Smooth muscle cell of the brain vasculature (primary cell): ENCODE data around the gene ADCY3.
"Not testable (repeated sequence)": the region's sequence is repeated elsewhere in the genome, so short reads cannot be mapped to it uniquely, and the experiment has no call there.

Source experiments
- DNase-seq: peaks from one replicate; pipeline ENCODE4 v3.0.0-alpha.2; 2012; ENCODE audit warnings: low read depth, low spot score

ADCY3 gene

DNA sequence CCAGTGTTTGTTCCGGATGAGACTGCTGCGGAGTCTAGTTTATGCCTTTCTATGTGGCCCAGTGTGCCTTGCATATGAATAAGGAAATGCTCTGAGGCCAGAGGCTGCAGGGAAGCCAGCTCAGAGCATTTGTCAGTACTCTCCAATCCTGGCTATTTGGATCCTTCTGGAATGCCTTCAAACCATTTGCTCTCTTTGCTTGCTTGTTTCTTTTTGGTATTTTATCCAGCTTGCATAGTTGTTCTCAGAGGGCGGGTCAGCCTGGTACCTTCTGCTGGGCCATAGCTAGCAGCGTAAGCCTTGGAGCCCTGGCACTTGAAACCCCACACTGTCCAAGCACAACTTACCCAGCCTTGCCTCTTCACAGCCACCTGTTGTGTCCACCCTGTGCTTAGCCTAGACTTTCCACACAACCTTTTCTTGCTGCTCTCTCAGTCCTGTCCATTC lies 106.3 kb downstream of the ADCY3 start:
- DNase-seq = no peak

GRCh38 chr2:24809316-24810007 lies 110.6 kb downstream of the ADCY3 start:
- DNase-seq = no peak

DNA sequence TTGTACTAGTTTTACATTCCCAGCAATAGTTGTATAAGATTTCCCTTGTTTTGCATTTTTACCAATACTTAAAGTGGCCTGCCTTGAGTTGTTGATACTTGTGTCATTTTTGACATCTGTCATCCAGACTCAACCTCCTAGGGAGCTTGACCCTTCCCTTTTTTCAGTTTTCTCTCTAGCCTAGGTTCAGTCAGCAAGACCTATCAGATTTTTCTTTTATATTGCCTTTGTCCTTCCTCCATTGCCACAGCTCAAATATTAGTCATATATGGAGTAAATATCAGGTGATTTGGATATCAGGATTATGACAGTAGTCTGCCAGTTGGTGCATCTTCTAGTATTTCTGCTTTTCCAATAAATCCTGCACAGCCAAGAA lies 113.4 kb downstream of the ADCY3 start:
- DNase-seq = no peak

GRCh38 chr2:24805811-24806660 lies 114.0 kb downstream of the ADCY3 start:
- not testable (repeated sequence) for DNase-seq

DNA sequence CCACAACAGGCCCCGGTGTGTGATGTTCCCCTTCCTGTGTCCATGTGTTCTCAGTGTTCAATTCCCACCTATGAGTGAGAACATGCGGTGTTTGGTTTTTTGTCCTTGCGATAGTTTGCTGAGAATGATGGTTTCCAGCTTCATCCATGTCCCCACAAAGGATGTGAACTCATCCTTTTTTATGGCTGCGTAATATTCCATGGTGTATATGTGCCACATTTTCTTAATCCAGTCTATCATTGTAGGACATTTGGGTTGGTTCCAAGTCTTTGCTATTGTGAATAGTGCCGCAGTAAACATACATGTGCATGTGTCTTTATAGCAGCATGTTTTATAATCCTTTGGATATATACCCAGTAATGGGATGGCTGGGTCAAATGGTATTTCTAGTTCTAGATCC lies 119.5 kb downstream of the ADCY3 start:
- DNase-seq = not testable (repeated sequence)

DNA sequence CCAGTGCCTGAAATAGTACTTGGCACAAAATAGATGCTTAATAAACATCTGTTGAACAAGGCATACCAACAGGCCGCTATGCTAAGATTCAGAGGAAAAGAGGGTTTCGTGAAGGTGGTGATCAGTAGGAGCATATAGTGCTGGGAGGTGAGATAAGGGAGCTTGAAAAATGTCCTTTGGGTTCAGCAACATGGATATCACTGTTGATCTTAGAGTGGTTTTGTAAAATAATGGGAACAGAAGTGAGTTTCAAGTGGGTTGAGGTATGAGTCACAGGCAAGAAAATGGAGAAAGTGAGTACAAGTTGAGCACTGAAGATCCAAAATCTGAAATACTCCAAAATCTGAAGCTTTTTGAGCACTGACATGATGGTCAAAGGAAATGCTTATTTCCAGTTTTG lies 122.4 kb downstream of the ADCY3 start:
- DNase-seq = no peak

DNA sequence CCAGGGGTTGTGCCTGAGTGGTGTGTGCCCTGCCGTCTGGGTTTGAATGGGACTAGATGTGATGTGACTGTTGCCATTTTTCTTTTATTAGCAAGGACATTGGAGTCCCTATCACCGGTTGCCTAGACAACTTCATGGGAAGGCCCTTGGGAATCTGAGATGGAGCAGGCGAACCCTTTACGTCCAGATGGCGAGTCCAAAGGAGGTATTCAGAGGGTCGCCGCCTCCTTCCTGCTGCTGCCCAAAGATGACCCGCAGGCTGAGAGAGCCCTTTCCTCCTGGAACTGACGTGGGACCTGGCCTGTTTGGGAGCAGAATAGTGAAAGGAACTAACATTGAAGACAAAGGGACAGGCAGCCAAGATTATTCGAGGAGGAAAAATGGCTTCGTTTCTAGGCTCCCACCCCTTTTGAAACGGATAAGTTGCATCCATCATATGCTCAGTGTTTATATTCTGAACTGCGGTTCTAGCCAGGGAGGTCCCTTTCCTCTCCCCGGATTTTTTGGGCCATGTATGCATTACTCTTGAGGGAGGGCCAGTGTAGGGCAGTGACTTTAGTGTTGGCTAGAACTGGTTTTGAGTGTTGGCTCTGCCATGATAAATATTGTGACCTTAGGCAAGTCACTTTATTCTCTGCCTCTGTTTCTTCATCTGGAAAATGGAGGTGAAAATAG lies 126.1 kb downstream of the ADCY3 start:
- no peak for DNase-seq

- DNase-seq = peak; percentile 96
Measured at GRCh38 chr2:24792874-24793760, 126.9 kb downstream of the ADCY3 start, which contains the start of the genes CENPO and PTRHD1. TSS of gene CENPO (plus strand) at chr2:24793425. CDS start at chr2:24793920, 495 bp downstream. TSS of gene PTRHD1 (minus strand) at chr2:24793391. CDS start at chr2:24793377, 14 bp downstream.

- DNase-seq = no peak
Measured at GRCh38 chr2:24792542-24792873, 127.5 kb downstream of the ADCY3 start.

DNA sequence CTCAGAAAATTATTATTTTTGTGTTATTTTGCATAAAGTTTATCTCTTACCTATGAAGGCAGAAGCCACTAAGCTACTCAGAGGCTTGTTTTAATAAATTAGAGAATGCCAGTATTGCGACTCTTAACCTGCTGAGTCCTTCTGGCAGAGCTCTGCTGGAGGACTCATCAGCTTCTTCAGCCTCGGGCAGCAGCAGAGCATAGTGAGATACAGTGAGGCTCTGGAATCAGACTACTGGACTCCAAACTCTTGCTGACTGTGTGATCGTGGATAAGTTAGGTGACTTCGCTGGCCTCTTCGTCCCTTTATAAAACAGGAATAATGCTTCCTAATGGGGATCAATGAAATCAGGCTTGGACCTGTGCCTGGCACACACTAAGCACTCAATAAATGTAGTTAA lies 128.6 kb downstream of the ADCY3 start:
- no peak for DNase-seq

DNA sequence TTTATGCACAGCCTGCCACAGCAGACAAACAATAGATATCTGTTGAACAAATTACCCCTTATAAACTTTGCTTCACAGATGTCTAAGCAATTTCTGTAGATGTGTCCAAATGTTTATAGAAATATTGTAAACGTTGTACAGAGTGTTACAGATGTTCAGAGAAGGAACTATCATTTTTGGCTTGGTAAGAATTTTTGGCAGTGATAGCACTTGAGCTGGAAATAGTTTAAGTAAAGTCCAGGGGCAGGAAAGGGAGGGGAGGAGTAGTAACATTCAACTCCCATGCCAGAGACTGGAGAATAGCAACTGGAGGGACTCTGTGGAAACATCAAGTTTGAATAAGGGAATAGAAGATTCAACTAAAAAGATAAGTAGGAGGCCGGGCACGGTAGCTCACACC lies 131.2 kb downstream of the ADCY3 start:
- DNase-seq = no peak

- DNase-seq = no peak
Measured at GRCh38 chr2:24787532-24787931, 132.5 kb downstream of the ADCY3 start.

GRCh38 chr2:24785671-24786321 lies 134.2 kb downstream of the ADCY3 start:
- no peak for DNase-seq

DNA sequence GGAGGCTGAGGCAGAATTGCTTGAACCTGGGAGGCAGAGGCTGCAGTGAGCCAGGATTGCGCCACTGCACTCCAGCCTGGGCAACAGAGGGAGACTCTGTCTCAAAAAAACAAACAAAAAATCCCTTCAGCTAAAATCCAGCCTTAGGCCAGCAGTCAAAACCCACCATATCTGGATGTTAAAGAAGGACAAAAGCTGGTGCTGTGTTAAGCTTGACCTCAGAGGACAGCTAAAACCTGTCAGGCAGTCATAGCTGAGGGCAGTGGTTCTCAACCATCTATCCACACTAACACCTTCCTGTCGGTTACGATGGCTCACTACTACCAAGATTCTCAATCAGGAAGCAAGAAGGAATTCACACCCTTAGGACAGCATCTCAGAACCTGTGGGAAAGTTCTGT lies 136.4 kb downstream of the ADCY3 start:
- DNase-seq = no peak

DNA sequence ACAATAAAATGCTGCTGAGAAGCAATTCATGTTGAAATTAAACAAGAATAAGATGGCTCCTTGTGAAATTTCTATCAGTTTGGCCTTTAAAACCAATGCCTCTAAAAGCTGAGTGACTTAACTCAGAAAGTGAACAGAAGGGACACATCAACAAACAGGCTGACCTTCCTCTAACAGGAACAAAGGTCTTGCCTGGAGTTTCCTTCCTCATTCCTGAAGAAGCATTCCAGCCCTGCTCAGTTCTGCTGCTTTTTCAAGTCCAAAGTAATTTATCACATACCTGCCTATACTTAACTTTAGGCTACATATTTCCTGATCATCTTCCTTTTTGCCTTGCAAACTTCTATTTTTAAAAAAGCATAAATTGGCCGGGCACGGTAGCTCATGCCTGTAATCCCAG lies 140.9 kb downstream of the ADCY3 start:
- DNase-seq = no peak

- DNase-seq = no peak
Measured at GRCh38 chr2:24774373-24774772, 145.7 kb downstream of the ADCY3 start.

- DNase-seq = peak; percentile 46
Measured at GRCh38 chr2:24771764-24772586, 148.1 kb downstream of the ADCY3 start.

GRCh38 chr2:24771061-24771460 lies 149.0 kb downstream of the ADCY3 start:
- DNase-seq = no peak
